H1 (cell line): ENCODE data around the gene CAMSAP1. TPM values are rescaled to one million over a fixed set of nuclear protein-coding genes. Genes with fewer than 3 reads are reported as not detected.

ENCODE experiments used
- CTCF ChIA-PET: fragments of 300-600 bp; sonication (Branson Sonifier 250); formaldehyde crosslinking; loops from one replicate; lab custom pipeline; 2021; ENCODE audit not compliant: partially characterized antibody; lab: Charles Lee
- POLR2A ChIA-PET: fragments of 300-600 bp; sonication (Branson Sonifier 250); formaldehyde crosslinking; loops from one replicate; lab custom pipeline; 2021; ENCODE audit warnings: inconsistent platforms; ENCODE audit not compliant: partially characterized antibody; lab: Charles Lee
- DNase-seq, 2 experiments: peaks; one replicate each; pipeline versions ENCODE4 v3.0.0 to v3.0.0-alpha.2; 2010 to 2022; ENCODE audit warnings: low spot score in 2 of 2, low read depth in 1 of 2, mixed read lengths in 1 of 2
- FAIRE-seq: peaks from 2 replicates; lab custom pipeline; 2011; peaks lifted over from hg19 to GRCh38; lab: Jason Lieb, UNC
- H2AFZ ChIP-seq: 2 replicates; pipeline ENCODE4 v1.8.1; 2012; ENCODE audit warnings: low read length, inconsistent platforms
- H2AK5ac ChIP-seq: 2 replicates; pipeline ENCODE4 v1.6.1; 2013; ENCODE audit warnings: low read depth, low read length
- H2BK120ac ChIP-seq: replicated peaks from 2 replicates; pipeline ENCODE3; 2013; ENCODE audit warnings: low read depth, low read length, inconsistent platforms
- H2BK12ac ChIP-seq: 2 replicates; pipeline ENCODE4 v1.6.1; 2013; ENCODE audit warnings: low read depth, low read length
- H2BK15ac ChIP-seq: 2 replicates; pipeline ENCODE4 v1.6.1; 2013; ENCODE audit warnings: low read length
- H2BK20ac ChIP-seq: 2 replicates; pipeline ENCODE4 v1.6.1; 2013; ENCODE audit warnings: low read length
- H2BK5ac ChIP-seq: 2 replicates; pipeline ENCODE4 v1.6.1; 2013; ENCODE audit warnings: low read depth, low read length
- H3K14ac ChIP-seq: 2 replicates; pipeline ENCODE4 v1.6.1; 2013; ENCODE audit warnings: inconsistent platforms; ENCODE audit not compliant: insufficient read length
- H3K18ac ChIP-seq: 2 replicates; pipeline ENCODE4 v1.6.1; 2013; ENCODE audit warnings: low read length; ENCODE audit errors: extremely low read depth
- H3K23ac ChIP-seq: 2 replicates; pipeline ENCODE4 v1.6.1; 2013; ENCODE audit warnings: inconsistent platforms; ENCODE audit not compliant: insufficient read length
- H3K23me2 ChIP-seq: 2 replicates; pipeline ENCODE4 v1.6.1; 2013; ENCODE audit warnings: low read depth, low read length
- H3K27ac ChIP-seq: 2 replicates; pipeline ENCODE4 v1.6.1; 2011; ENCODE audit warnings: low read depth, low read length, inconsistent platforms
- H3K27me3 ChIP-seq, 4 experiments: replicated peaks in 1 of 4; 1 replicate in 1 of 4; 2 replicates in 3 of 4; pipeline versions ENCODE4 v1.6.1 to v1.8.1; 2011 to 2013; ENCODE audit warnings: low read length in 3 of 4, mild to moderate bottlenecking in 3 of 4, inconsistent platforms in 2 of 4, mixed read lengths in 2 of 4, moderate library complexity in 1 of 4; ENCODE audit not compliant: control insufficient read depth in 3 of 4, insufficient read depth in 3 of 4; ENCODE audit errors: extremely low read depth in 1 of 4
- H3K36me3 ChIP-seq, 4 experiments: 2 replicates each; pipeline versions ENCODE4 v1.6.1 to v1.8.1; 2011 to 2013; ENCODE audit warnings: mild to moderate bottlenecking in 4 of 4, low read length in 3 of 4, moderate library complexity in 2 of 4, control low read depth in 1 of 4, inconsistent platforms in 1 of 4; ENCODE audit not compliant: insufficient read depth in 4 of 4, control insufficient read depth in 2 of 4
- H3K4ac ChIP-seq: replicated peaks from 2 replicates; pipeline ENCODE3; 2013; ENCODE audit warnings: low read length, low read depth, mixed read lengths, inconsistent platforms; ENCODE audit not compliant: insufficient read length
- H3K4me1 ChIP-seq, 4 experiments: replicated peaks in 1 of 4; 1 replicate in 1 of 4; 2 replicates in 3 of 4; pipeline versions ENCODE4 v1.6.1 to v1.8.1; 2011 to 2013; ENCODE audit warnings: low read length in 3 of 4, inconsistent platforms in 2 of 4, mixed read lengths in 1 of 4; ENCODE audit not compliant: insufficient read depth in 4 of 4, control insufficient read depth in 3 of 4
- H3K4me2 ChIP-seq, 2 experiments: 2 replicates each; pipeline versions ENCODE4 v1.6.1 to v1.8.1; 2011 to 2013; ENCODE audit warnings: low read depth in 2 of 2, low read length in 2 of 2, control low read depth in 1 of 2, inconsistent platforms in 1 of 2, mild to moderate bottlenecking in 1 of 2; ENCODE audit not compliant: insufficient read depth in 1 of 2
- H3K4me3 ChIP-seq, 4 experiments: fragments of 200-600, 300-600 bp in 1 of 4; sonication (generic), shearing (Covaris generic), sonication (Bioruptor Twin) in 1 of 4; 2 replicates each; pipeline versions ENCODE4 v1.5.1 to v1.8.1; 2011 to 2016; ENCODE audit warnings: low read length in 4 of 4, low read depth in 3 of 4, control low read depth in 2 of 4, inconsistent platforms in 2 of 4, mild to moderate bottlenecking in 2 of 4, mixed read lengths in 1 of 4, moderate library complexity in 1 of 4; ENCODE audit not compliant: insufficient read depth in 2 of 4; ENCODE audit errors: extremely low read depth in 1 of 4
- H3K56ac ChIP-seq: replicated peaks from 2 replicates; pipeline ENCODE3; 2013; ENCODE audit warnings: low read depth, mild to moderate bottlenecking, mixed read lengths, low read length, inconsistent platforms; ENCODE audit not compliant: insufficient read length
- H3K79me1 ChIP-seq: 2 replicates; pipeline ENCODE4 v1.6.1; 2013; ENCODE audit warnings: low read depth, low read length, control low read depth
- H3K79me2 ChIP-seq, 2 experiments: 2 replicates each; pipeline versions ENCODE4 v1.6.1 to v1.8.1; 2012 to 2013; ENCODE audit warnings: low read length in 2 of 2, mild to moderate bottlenecking in 2 of 2, inconsistent platforms in 1 of 2; ENCODE audit not compliant: insufficient read depth in 2 of 2, control insufficient read depth in 1 of 2
- H3K9ac ChIP-seq, 4 experiments: replicated peaks in 1 of 4; 1 replicate in 1 of 4; 2 replicates in 3 of 4; pipeline versions ENCODE4 v1.6.1 to v1.8.1; 2011 to 2013; ENCODE audit warnings: low read depth in 3 of 4, low read length in 3 of 4, control low read depth in 2 of 4, mild to moderate bottlenecking in 2 of 4, moderate library complexity in 2 of 4, inconsistent platforms in 1 of 4; ENCODE audit errors: extremely low read depth in 1 of 4
- H3K9me3 ChIP-seq, 2 experiments: 2 replicates each; pipeline versions ENCODE4 v1.6.1 to v1.8.1; 2012 to 2013; ENCODE audit warnings: mild to moderate bottlenecking in 2 of 2, moderate library complexity in 2 of 2, control low read depth in 1 of 2, inconsistent platforms in 1 of 2, low read depth in 1 of 2, low read length in 1 of 2, mixed read lengths in 1 of 2; ENCODE audit not compliant: insufficient read depth in 2 of 2
- H4K20me1 ChIP-seq, 2 experiments: replicated peaks in 1 of 2; 2 replicates each; pipeline versions ENCODE3 to v1.8.1; 2011 to 2013; ENCODE audit warnings: inconsistent platforms in 2 of 2, low read length in 2 of 2, mild to moderate bottlenecking in 1 of 2; ENCODE audit not compliant: insufficient read depth in 2 of 2, control insufficient read depth in 1 of 2
- H4K5ac ChIP-seq: 2 replicates; pipeline ENCODE4 v1.6.1; 2013; ENCODE audit warnings: low read length, low read depth, mixed read lengths, inconsistent platforms; ENCODE audit not compliant: insufficient read length
- H4K8ac ChIP-seq: 2 replicates; pipeline ENCODE4 v1.8.0; 2013; ENCODE audit warnings: mild to moderate bottlenecking, moderate library complexity, low read length, inconsistent platforms; ENCODE audit not compliant: insufficient read depth; ENCODE audit errors: extremely low read depth
- H4K91ac ChIP-seq: replicated peaks from 2 replicates; pipeline ENCODE3; 2013; ENCODE audit warnings: low read length, mixed read lengths, inconsistent platforms; ENCODE audit not compliant: insufficient read length
- BACH1 ChIP-seq: IDR thresholded peaks from 2 replicates; pipeline ENCODE4 v1.6.1; 2012; ENCODE audit warnings: low read length, improper control_type of control experiment
- BRCA1 ChIP-seq: IDR thresholded peaks from 2 replicates; pipeline ENCODE4 v1.6.1; 2012; ENCODE audit warnings: low read depth, low read length, improper control_type of control experiment
- CBX5 ChIP-seq: fragments of 300-800, 300-1000 bp; sonication (generic); IDR thresholded peaks from 2 replicates; pipeline ENCODE4 v1.7.1; 2016; ENCODE audit warnings: antibody characterized with exemption, low read length, low read depth
- CREB1 ChIP-seq: IDR thresholded peaks from 2 replicates; pipeline ENCODE4 v1.6.1; 2012; ENCODE audit warnings: inconsistent platforms
- GABPA ChIP-seq: IDR thresholded peaks from 2 replicates; pipeline ENCODE4 v1.6.1; 2011; ENCODE audit warnings: mild to moderate bottlenecking, low read length, moderate library complexity, borderline replicate concordance; ENCODE audit not compliant: insufficient read depth
- KDM4A ChIP-seq: IDR thresholded peaks from one replicate; pipeline ENCODE4 v1.7.1; 2012; ENCODE audit warnings: low read depth, mild to moderate bottlenecking, moderate library complexity, low read length, inconsistent platforms; ENCODE audit not compliant: severe bottlenecking
- POLR2AphosphoS5 ChIP-seq: IDR thresholded peaks from 2 replicates; pipeline ENCODE4 v1.6.1; 2011; ENCODE audit warnings: low read depth, low read length
- RAD21 ChIP-seq, 2 experiments: IDR thresholded peaks in 1 of 2; conservative IDR thresholded peaks in 1 of 2; 2 replicates each; pipeline ENCODE4 v1.6.1; 2011; ENCODE audit warnings: low read depth in 2 of 2, low read length in 2 of 2, improper control_type of control experiment in 1 of 2, inconsistent platforms in 1 of 2, mild to moderate bottlenecking in 1 of 2, moderate library complexity in 1 of 2
- TBP ChIP-seq: IDR thresholded peaks from 2 replicates; pipeline ENCODE4 v1.6.1; 2011; ENCODE audit warnings: low read depth, low read length, improper control_type of control experiment
- WGBS, 2 experiments: shearing (Covaris generic) in 1 of 2; methylation state at CpG; one replicate each; pipeline versions ENCODE4 v1.1.6 to v1.1.7; 2013 to 2015; ENCODE audit warnings: low lambda C conversion rate in 2 of 2, mixed read lengths in 2 of 2, inconsistent platforms in 1 of 2, low coverage in 1 of 2, missing lambda C conversion rate in 1 of 2; ENCODE audit not compliant: insufficient replicate concordance in 2 of 2, insufficient coverage in 1 of 2, insufficient read length in 1 of 2; ENCODE audit errors: extremely low coverage in 1 of 2, missing lambda C conversion rate in 1 of 2; 5-methylcytosine and 5-hydroxymethylcytosine counted together
- polyA plus RNA-seq, 7 experiments: library from polyadenylated mRNA; depleted of rRNA in 3 of 7; stranded (reverse) in 5 of 7; unstranded in 2 of 7; fragments of >200 nt in 5 of 7; fragments of 200-250 nt in 2 of 7; gene quantifications; 1 replicate in 5 of 7; 2 replicates in 1 of 7; 4 replicates in 1 of 7; pipeline versions ENCODE4 v1.2.1 to v1.2.3, GENCODE V29; 2011 to 2013; ENCODE audit warnings: missing spikeins in 2 of 7, mixed read lengths in 2 of 7
- total RNA-seq: library from RNA; stranded (reverse); fragmentation: NEBNext Ultra II Directional; extraction: Animal tissue kit (Norgen Biotek cat#: 25700); gene quantifications from 2 replicates; pipeline ENCODE4 v1.2.1, GENCODE V29; 2021
- TF ChIP-seq, protein P1 (sequence below): IDR thresholded peaks from 2 replicates; pipeline ENCODE4 v1.6.1; 2012; ENCODE audit warnings: inconsistent platforms

The CAMSAP1 gene
- total and polyA plus RNA-seq, 2 of the 8 experiments (the other 6 are each of a cell fraction or from before 2014, with no cell fraction given): 13.4 to 44.0 TPM

GRCh38 chr9:135766707-135767106 lies 140.6 kb downstream of the CAMSAP1 start:
- H3K9ac ChIP-seq: no peak overlapping the region
- CTCF ChIA-PET: interaction anchor here (1.6 kb wide), 1 partner anchor 30 kb away, joined by 3 read pairs; no protein-coding TSS in a partner anchor

More at GRCh38 chr9:135766707-135767106, 140.6 kb downstream of the CAMSAP1 start:
- Histone ChIP-seq H3K14ac (no peak overlapping the region), H4K20me1 (no peaks in the 10 kb centered on the region), H3K18ac (no peak overlapping the region), H2AFZ (no peak overlapping the region), H2AK5ac (no peak overlapping the region), H2BK12ac (no peak overlapping the region), H2BK120ac (no peak overlapping the region), H4K91ac (no peak overlapping the region), H3K23me2 (no peaks in the 10 kb centered on the region), H2BK20ac (no peak overlapping the region)
- FAIRE-seq: no peak
- TF ChIP-seq GABPA (no peak), CREB1 (no peak), KDM4A (no peak), POLR2AphosphoS5 (no peak), BACH1 (no peak), TBP (no peak), RAD21 (IDR thresholded peaks at IDR 0.05 in 1 of 2, conservative IDR thresholded peaks at IDR 0.05 in 1 of 2; ENCODE audit: low read depth in 2 of 2, low read length in 2 of 2) (no peak), BRCA1 (no peak), CBX5 (no peak)
- TF ChIP-seq, protein P1, sequence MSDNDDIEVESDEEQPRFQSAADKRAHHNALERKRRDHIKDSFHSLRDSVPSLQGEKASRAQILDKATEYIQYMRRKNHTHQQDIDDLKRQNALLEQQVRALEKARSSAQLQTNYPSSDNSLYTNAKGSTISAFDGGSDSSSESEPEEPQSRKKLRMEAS: no peak
- TF ChIP-seq, all 59 proteins: peak for 0
- Histone ChIP-seq H3K4me2 (no peak overlapping the region), H3K79me2 (no peaks in the 10 kb centered on the region), H3K36me3 (no peaks in the 10 kb centered on the region), H3K27ac (no peak overlapping the region), H3K23ac (no peak overlapping the region), H3K4me3 (no peak overlapping the region), H3K27me3 (no peaks in the 10 kb centered on the region), H3K4me1 (no peaks in the 10 kb centered on the region), H3K56ac (no peak overlapping the region), H4K5ac (no peak overlapping the region), H3K79me1 (no peaks in the 10 kb centered on the region; the same call in 1 of the 2 replicates), H3K9me3 (peaks cover 4 to 12% of the 10 kb centered on the region in 2 experiments; a peak in 2 of 4 replicates), H2BK5ac (no peak overlapping the region), H3K4ac (no peak overlapping the region), H4K8ac (no peak overlapping the region), H2BK15ac (no peak overlapping the region)
- POLR2A ChIA-PET: no interaction called here
- DNase-seq: no peak
- WGBS, 2 experiments: 96% methylated on average over 4 of the region's 4 CpGs; no CpG with 5 or more reads in 1 of the 2 experiments
